HG03354 (cell line): ENCODE results near the gene OR10J5.
"Not testable (repeated sequence)": the region's sequence is repeated elsewhere in the genome, so short reads cannot be mapped to it uniquely, and the experiment has no call there.

ENCODE experiments used
- ATAC-seq: cut with Tn5 transposase; IDR thresholded peaks from one replicate; pipeline ENCODE4 v1.9.1; 2021; ENCODE audit warnings: mild to moderate bottlenecking; ENCODE audit not compliant: unreplicated experiment, poor library complexity, severe bottlenecking

OR10J5 gene

DNA sequence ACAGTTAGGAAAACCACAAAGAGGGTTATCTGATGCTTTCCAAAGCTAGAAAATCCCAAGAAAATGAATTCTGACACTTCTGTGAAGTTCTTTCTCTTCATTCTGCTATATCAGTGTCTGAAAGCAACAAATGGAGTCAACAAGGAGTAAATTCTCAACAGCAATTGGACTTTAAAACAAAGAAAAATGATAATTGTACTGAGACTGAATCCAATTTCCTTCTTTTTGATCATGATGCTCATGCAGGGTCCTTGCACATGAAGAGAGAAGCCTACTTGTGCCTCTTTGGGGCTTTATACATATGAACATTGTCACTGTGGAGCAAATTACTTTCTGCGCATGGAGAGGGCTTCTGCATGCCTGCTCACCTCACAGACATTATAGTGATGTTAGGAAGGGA, at the start of gene OR10J5:
Gene OR10J5 (minus strand): TSS at position 101 of the 400 bp plus-strand sequence. CDS start 0 bp downstream, at position 101.
- no peak for ATAC-seq

DNA sequence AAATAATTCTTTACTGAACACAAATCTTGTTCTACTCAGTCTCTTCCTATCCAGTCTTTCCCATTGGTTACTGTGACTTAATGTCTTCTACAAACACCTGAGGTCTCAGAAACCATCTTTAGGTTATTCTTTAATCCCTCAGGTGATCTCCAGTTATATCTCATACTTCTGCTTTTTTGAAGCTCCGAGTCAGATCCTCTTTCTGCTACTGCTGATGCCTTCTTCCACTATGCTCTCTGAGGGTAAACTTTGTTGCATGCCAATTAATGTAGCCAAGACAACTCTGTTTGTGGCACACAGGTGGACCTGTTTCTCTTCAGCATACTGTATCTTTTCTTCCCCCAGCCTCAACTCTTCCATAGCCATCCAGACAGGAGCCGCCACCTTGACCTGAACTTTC, 48.7 kb upstream of the OR10J5 start:
- ATAC-seq = no peak

- no peak for ATAC-seq
These were observed 45.6 kb upstream of the OR10J5 start for GRCh38 chr1:159581422-159581821.

- ATAC-seq = no peak
These were observed 44.5 kb upstream of the OR10J5 start for GRCh38 chr1:159580340-159580739.

- ATAC-seq = no peak
These were observed 41.6 kb upstream of the OR10J5 start for GRCh38 chr1:159577446-159577845.

DNA sequence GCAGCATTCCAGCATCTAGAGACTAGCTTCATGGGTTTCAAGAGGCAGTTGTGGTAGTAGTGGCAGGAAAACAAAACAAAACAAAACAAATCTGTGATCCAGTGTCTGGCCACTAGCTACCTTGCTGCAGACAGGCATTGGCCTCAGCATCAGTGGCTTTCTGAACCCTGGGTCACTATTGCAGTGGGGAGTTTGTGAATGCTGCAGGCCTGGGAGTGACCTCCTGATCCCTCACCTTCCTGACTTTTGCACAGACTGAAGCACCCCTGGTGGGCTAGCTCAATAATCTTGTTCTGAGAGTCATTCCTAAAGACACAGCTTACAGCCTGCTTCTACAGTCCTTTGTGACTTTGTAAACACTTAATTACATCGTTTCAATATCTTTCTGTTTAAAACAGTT, 26.9 kb upstream of the OR10J5 start:
- ATAC-seq = no peak

GRCh38 chr1:159561497-159561896, 25.7 kb upstream of the OR10J5 start:
- no peak for ATAC-seq

DNA sequence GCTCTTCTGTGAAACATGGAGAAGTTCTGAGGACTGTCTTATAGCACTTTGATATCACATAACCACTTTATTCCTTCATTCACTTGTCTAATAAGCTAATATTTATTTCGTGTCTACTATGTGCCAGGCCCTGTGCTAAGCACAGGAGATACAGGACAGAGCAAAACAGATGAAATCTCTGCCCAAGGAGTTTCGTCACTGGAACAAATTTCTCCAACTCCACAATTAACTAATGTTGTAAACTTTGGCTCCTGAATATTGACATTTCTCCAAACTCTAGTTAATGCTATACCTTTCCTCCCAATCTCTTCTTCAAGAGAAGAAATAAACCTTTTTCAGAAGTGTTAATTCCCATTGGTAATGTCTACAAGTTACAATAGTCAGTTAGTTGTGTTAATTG, 24.8 kb upstream of the OR10J5 start:
- ATAC-seq = no peak

- no peak for ATAC-seq
These were observed 21.1 kb upstream of the OR10J5 start for GRCh38 chr1:159556931-159557369.

- ATAC-seq = no peak
These were observed 18.9 kb upstream of the OR10J5 start for GRCh38 chr1:159554696-159555095.

GRCh38 chr1:159554261-159554660, 18.5 kb upstream of the OR10J5 start:
- no peak for ATAC-seq

GRCh38 chr1:159548126-159548525, 12.3 kb upstream of the OR10J5 start:
- no peak for ATAC-seq

DNA sequence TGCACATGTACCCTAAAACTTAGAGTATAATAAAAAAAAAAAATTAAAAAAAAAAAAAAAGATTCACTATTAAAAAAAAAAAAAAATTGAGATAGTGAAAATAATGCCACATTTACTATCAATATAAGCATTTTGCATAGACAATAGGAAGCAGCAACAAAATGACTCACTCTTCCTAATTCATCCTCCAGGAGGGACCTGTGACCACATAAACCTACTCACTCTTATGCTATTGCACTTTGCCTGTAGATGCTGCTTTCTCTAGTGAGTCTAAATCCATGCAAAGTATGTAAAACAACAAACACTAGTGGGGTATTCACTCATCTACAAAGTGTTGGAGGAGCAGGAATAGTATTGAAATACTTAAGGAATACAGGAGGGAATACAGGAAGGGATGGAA, 2.9 kb downstream of the OR10J5 start:
- no peak for ATAC-seq

DNA sequence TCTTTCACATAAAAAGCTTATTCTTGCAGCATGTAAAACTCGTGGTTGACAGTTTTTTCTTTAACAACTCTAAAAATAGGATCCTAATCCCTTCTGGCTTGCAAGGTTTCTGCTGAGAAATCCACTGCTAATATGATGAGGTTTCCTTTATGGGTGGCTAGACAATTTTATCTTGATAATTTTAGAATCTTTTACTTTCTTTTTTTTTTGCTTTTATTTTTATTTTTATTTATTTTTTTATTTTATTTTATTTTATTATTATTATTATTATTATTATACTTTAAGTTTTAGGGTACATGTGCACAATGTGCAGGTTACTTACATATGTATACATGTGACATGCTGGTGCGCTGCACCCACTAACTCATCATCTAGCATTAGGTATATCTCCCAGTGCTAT, 11.0 kb downstream of the OR10J5 start:
- ATAC-seq = not testable (repeated sequence)

- no peak for ATAC-seq
These were observed 25.6 kb downstream of the OR10J5 start for GRCh38 chr1:159510229-159510541.

DNA sequence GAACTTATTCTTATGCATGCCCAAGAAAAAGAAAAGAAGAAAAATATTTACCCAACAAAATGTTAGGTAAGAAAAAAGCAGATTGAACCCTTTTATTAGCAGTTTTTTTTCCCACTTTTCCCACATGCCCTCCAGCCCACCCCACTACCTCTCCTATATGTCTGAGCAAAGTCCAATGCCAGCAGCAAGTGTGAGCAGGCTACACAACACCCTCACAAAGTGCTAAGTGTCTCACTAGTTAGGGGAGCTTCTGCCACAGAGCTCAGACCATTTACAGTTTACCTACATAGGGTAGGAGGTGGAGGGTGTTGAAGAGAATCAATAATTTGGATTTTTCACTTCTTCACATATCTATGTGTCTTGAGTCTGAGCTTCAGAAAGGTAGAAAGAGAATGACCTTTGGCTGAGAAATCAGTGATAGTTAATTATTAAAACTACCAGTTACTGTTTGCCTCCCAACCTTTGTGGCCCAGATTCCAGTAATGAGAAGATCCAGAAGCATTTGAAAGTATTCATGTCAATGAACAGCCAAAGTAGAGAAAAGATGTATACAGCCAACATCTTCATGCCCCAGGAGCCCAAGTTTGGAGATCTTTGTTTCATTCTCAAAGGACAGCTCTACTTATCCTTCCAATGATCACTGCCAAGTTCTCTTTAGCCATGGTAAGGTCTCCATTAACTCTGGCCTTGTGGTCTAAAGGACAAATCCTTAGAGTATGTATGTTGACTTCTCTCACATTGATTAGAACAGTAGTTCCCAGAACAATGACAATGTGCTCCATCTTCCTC, 26.2 kb downstream of the OR10J5 start:
- no peak for ATAC-seq

- ATAC-seq = no peak
These were observed 26.9 kb downstream of the OR10J5 start for GRCh38 chr1:159508951-159509350.

- ATAC-seq = no peak
These were observed 30.1 kb downstream of the OR10J5 start for GRCh38 chr1:159505676-159506075.

DNA sequence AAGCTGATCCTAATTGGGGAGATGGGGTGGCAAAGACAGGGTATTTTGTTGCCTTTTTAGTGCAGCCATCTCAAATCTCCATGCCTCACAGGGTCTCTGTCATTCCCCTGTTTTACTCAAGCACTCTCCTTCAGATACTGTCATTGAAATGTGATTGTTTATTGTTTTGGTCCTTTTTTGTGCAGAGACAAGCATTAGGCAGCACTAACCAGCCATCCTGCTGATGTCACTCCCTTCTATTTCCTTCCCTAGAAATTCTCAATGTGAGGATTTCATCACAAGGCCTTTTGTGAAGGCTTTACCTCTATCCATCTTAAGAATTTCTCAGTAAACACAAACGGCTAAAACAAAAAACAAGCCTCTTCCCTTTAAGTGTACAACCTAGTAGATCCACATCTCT, 34.7 kb downstream of the OR10J5 start:
- ATAC-seq = no peak

GRCh38 chr1:159494513-159495210, 41.1 kb downstream of the OR10J5 start:
- not testable (repeated sequence) for ATAC-seq

GRCh38 chr1:159493354-159493753, 42.5 kb downstream of the OR10J5 start:
- ATAC-seq = no peak
